Stimulated activated CD4-positive, alpha-beta T cell treated with anti-CD3 and anti-CD28 coated beads, Interleukin-1b, Interleukin-23, amount 100 ng/mL, for 4 hours (primary cell): Measurements from ENCODE around the gene DNAJC3.
"Not testable (repeated sequence)": the region's sequence is repeated elsewhere in the genome, so short reads cannot be mapped to it uniquely, and the experiment has no call there.

ENCODE experiments used
- DNase-seq, 2 donors: peaks; one replicate each; pipeline ENCODE4 v3.0.0-alpha.2; 2020; ENCODE audit warnings: low read depth in 2 of 2

The DNAJC3 gene

GRCh38 chr13:95671597-95671996, 5.3 kb upstream of the DNAJC3 start:
- DNase-seq, result no peak

GRCh38 chr13:95676105-95676761, 706 bp upstream of the DNAJC3 start:
- DNase-seq, result peak in 1 of 2 donors; percentile 0

GRCh38 chr13:95677564-95678266, 776 bp downstream of the DNAJC3 start:
- peak in 1 of 2 donors; percentile 3 for DNase-seq

- DNase-seq, result no peak
These were observed 2.0 kb downstream of the DNAJC3 start for GRCh38 chr13:95678967-95679366.

- DNase-seq, result no peak
These were observed 2.8 kb downstream of the DNAJC3 start for GRCh38 chr13:95679722-95680121.

GRCh38 chr13:95684418-95684817, 7.5 kb downstream of the DNAJC3 start:
- DNase-seq, result no peak

GRCh38 chr13:95684960-95685359, 8.0 kb downstream of the DNAJC3 start:
- DNase-seq, result not testable (repeated sequence)

GRCh38 chr13:95689582-95689926, 12.6 kb downstream of the DNAJC3 start:
- no peak for DNase-seq

- not testable (repeated sequence) for DNase-seq
These were observed 14.0 kb downstream of the DNAJC3 start for GRCh38 chr13:95690986-95691385.

- DNase-seq, result no peak
These were observed 20.2 kb downstream of the DNAJC3 start for GRCh38 chr13:95697052-95697680.

GRCh38 chr13:95698047-95698749, 21.3 kb downstream of the DNAJC3 start:
- DNase-seq, result no peak

- no peak for DNase-seq
These were observed 26.6 kb downstream of the DNAJC3 start for GRCh38 chr13:95703576-95703975.

GRCh38 chr13:95704510-95704909, 27.6 kb downstream of the DNAJC3 start:
- no peak for DNase-seq

GRCh38 chr13:95706356-95706755, 29.4 kb downstream of the DNAJC3 start:
- no peak for DNase-seq

GRCh38 chr13:95707035-95707434, 30.1 kb downstream of the DNAJC3 start:
- no peak for DNase-seq

GRCh38 chr13:95707442-95708390, 30.8 kb downstream of the DNAJC3 start:
- no peak for DNase-seq

GRCh38 chr13:95708391-95708774, 31.4 kb downstream of the DNAJC3 start:
- no peak for DNase-seq

GRCh38 chr13:95708811-95709500, 32.0 kb downstream of the DNAJC3 start:
- no peak for DNase-seq

- DNase-seq, result no peak
These were observed 33.4 kb downstream of the DNAJC3 start for GRCh38 chr13:95710313-95710712.

GRCh38 chr13:95712846-95713245, 35.9 kb downstream of the DNAJC3 start:
- DNase-seq, result not testable (repeated sequence)

- DNase-seq, result no peak
These were observed 36.7 kb downstream of the DNAJC3 start for GRCh38 chr13:95713651-95714050.
